Ovary (tissue), 3 donors: Measurements from ENCODE around the gene IL13RA1.

Source experiments
- EP300 ChIP-seq: sonication (generic); formaldehyde crosslinking; IDR thresholded peaks from one replicate; pipeline ENCODE4 v1.6.1; 2017; ENCODE audit warnings: antibody characterized with exemption
- POLR2A ChIP-seq: fragments of 450-650 bp; IDR thresholded peaks from one replicate; pipeline ENCODE4 v1.6.1; 2017; ENCODE audit warnings: antibody characterized with exemption, mild to moderate bottlenecking, moderate library complexity
- TF ChIP-seq, protein P1 (sequence below), 3 donors: fragments of 450-650 bp in 2 of 3; fragments of 200-600 bp in 1 of 3; IDR thresholded peaks; one replicate each; pipeline versions ENCODE4 v1.5.1 to v1.8.0; 2016 to 2022; ENCODE audit warnings: antibody characterized with exemption in 3 of 3, mild to moderate bottlenecking in 1 of 3
- donor health status: DM: no; HTN: no; CAD: no.

- TF ChIP-seq EP300 (no peak), POLR2A (no peak)
- TF ChIP-seq, protein P1, sequence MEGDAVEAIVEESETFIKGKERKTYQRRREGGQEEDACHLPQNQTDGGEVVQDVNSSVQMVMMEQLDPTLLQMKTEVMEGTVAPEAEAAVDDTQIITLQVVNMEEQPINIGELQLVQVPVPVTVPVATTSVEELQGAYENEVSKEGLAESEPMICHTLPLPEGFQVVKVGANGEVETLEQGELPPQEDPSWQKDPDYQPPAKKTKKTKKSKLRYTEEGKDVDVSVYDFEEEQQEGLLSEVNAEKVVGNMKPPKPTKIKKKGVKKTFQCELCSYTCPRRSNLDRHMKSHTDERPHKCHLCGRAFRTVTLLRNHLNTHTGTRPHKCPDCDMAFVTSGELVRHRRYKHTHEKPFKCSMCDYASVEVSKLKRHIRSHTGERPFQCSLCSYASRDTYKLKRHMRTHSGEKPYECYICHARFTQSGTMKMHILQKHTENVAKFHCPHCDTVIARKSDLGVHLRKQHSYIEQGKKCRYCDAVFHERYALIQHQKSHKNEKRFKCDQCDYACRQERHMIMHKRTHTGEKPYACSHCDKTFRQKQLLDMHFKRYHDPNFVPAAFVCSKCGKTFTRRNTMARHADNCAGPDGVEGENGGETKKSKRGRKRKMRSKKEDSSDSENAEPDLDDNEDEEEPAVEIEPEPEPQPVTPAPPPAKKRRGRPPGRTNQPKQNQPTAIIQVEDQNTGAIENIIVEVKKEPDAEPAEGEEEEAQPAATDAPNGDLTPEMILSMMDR (IDR thresholded peaks at IDR 0.05) = no peak
Observed at GRCh38 chrX:118729042-118729652, 1.7 kb downstream of the IL13RA1 start.
